Natural killer cell (primary cell): Measurements from ENCODE around the gene CAB39. TPM values are rescaled to one million over a fixed set of nuclear protein-coding genes. Genes with fewer than 3 reads are reported as not detected.

ENCODE experiments used
- ATAC-seq, 3 donors: fragments of 150-1000 bp in 2 of 3; fragments of 200-7000 bp in 1 of 3; cut with Tn5 transposase; 1 replicate in 1 of 3; 2 replicates in 2 of 3; pipeline ENCODE4 v1.10.0; 2021; ENCODE audit warnings: mild to moderate bottlenecking in 2 of 3, moderate library complexity in 2 of 3
- DNase-seq, 2 donors: peaks; one replicate each; pipeline versions ENCODE4 v3.0.0 to v3.0.0-alpha.2; 2013 to 2021; ENCODE audit warnings: mixed read lengths in 1 of 2
- H3K27ac ChIP-seq: one replicate; pipeline ENCODE4 v1.5.1; 2013; ENCODE audit warnings: mild to moderate bottlenecking, low read length
- H3K27me3 ChIP-seq: one replicate; pipeline ENCODE4 v1.6.1; 2013; ENCODE audit warnings: low read length; ENCODE audit not compliant: control insufficient read depth, insufficient read depth
- H3K36me3 ChIP-seq: one replicate; pipeline ENCODE4 v1.6.1; 2013; ENCODE audit warnings: low read length; ENCODE audit not compliant: control insufficient read depth, insufficient read depth
- H3K4me1 ChIP-seq: one replicate; pipeline ENCODE4 v1.6.1; 2013; ENCODE audit warnings: low read length; ENCODE audit not compliant: control insufficient read depth, insufficient read depth
- H3K4me3 ChIP-seq: one replicate; pipeline ENCODE4 v1.5.1; 2013; ENCODE audit warnings: low read length
- H3K9me3 ChIP-seq: one replicate; pipeline ENCODE4 v1.6.1; 2013; ENCODE audit warnings: low read length; ENCODE audit not compliant: control insufficient read depth, insufficient read depth
- H3K27ac Mint-ChIP-seq, 2 donors: one replicate each; pipeline ENCODE4 v1.8.0; 2022; ENCODE audit warnings: mild to moderate bottlenecking in 2 of 2, mixed read lengths in 2 of 2, moderate library complexity in 1 of 2
- H3K27me3 Mint-ChIP-seq, 2 donors: one replicate each; pipeline ENCODE4 v1.8.0; 2022; ENCODE audit warnings: low read depth in 2 of 2, mixed read lengths in 2 of 2
- H3K36me3 Mint-ChIP-seq: one replicate; pipeline ENCODE4 v1.8.0; 2022; ENCODE audit warnings: mixed read lengths
- H3K4me1 Mint-ChIP-seq, 2 donors: one replicate each; pipeline ENCODE4 v1.8.0; 2022; ENCODE audit warnings: mixed read lengths in 2 of 2
- H3K4me3 Mint-ChIP-seq: one replicate; pipeline ENCODE4 v1.8.0; 2022; ENCODE audit warnings: mild to moderate bottlenecking, moderate library complexity, mixed read lengths
- H3K9me3 Mint-ChIP-seq, 2 donors: one replicate each; pipeline ENCODE4 v1.8.0; 2022; ENCODE audit warnings: mixed read lengths in 2 of 2
- CTCF ChIP-seq: fragments of 200-600 bp; IDR thresholded peaks from one replicate; pipeline ENCODE4 v1.8.0; 2022; ENCODE audit warnings: antibody characterized with exemption
- WGBS: methylation state at CpG from one replicate; pipeline ENCODE4 v1.1.7; 2013; ENCODE audit warnings: missing lambda C conversion rate; ENCODE audit not compliant: insufficient coverage; 5-methylcytosine and 5-hydroxymethylcytosine counted together
- intact Hi-C: fragments of 100-400 bp; cut with micrococcal nuclease; formaldehyde crosslinking; loops from one replicate; pipeline ENCODE4 v1.14.2; 2022
- total RNA-seq, 4 donors: library from RNA; stranded (reverse); fragments of 120-200 nt in 1 of 4; gene quantifications; one replicate each; pipeline versions ENCODE4 v1.2.3 to v1.2.4, GENCODE V29; 2013 to 2022

CAB39 gene
- total RNA-seq, 3 donors from 2014 or later (not counting 1 experiment from before 2014, with no cell fraction given) = 75.4 to 96.5 (median 90.5) TPM

- Mint-ChIP-seq H3K9me3 (no peaks in the 10 kb centered on the region), H3K36me3 (no peaks in the 10 kb centered on the region), H3K4me3 (no peak overlapping the region), H3K4me1 (peaks cover 7 to 14% of the 10 kb centered on the region in 2 donors), H3K27ac (no peak overlapping the region), H3K27me3 (peaks cover 30 to 33% of the 10 kb centered on the region in 2 donors)
- no peaks in the 10 kb centered on the region for H3K9me3 ChIP-seq
- peaks cover 4% of the 10 kb centered on the region for H3K36me3 ChIP-seq
- H3K4me1 ChIP-seq = peaks cover 14% of the 10 kb centered on the region
- H3K27me3 ChIP-seq = peaks cover 13% of the 10 kb centered on the region
- 25% methylated on average over 14 of the region's 14 CpGs for WGBS
- peak; percentile 76 for TF ChIP-seq CTCF
- H3K4me3 ChIP-seq = no peak overlapping the region
- DNase-seq (peak in 1 of 2 donors; percentile 91), ATAC-seq (peak; percentile 81 to 88 (median 85))
- H3K27ac ChIP-seq = no peak overlapping the region
- intact Hi-C loops = loop anchor here (1.0 kb wide), 2 partner anchors 163 to 229 kb away; no protein-coding TSS in a partner anchor
These were observed 111.8 kb downstream of the CAB39 start for GRCh38 chr2:230824406-230824978.

- Histone ChIP-seq H3K36me3 (peaks cover 2% of the 10 kb centered on the region), H3K27ac (no peak overlapping the region), H3K9me3 (no peaks in the 10 kb centered on the region), H3K4me3 (no peak overlapping the region), H3K27me3 (peaks cover 13% of the 10 kb centered on the region), H3K4me1 (peaks cover 14% of the 10 kb centered on the region)
- H3K4me1 Mint-ChIP-seq = peaks cover 7 to 14% of the 10 kb centered on the region in 2 donors
- DNase-seq (no peak), ATAC-seq (no peak)
- 57% methylated on average over 1 of the region's 1 CpG for WGBS
- no peak for TF ChIP-seq CTCF
- intact Hi-C loops = no loop called here
- no peak overlapping the region for H3K4me3 Mint-ChIP-seq
- peaks cover 36 to 38% of the 10 kb centered on the region in 2 donors for H3K27me3 Mint-ChIP-seq
- no peaks in the 10 kb centered on the region for H3K9me3 Mint-ChIP-seq
- H3K36me3 Mint-ChIP-seq = no peaks in the 10 kb centered on the region
- H3K27ac Mint-ChIP-seq = no peak overlapping the region
These were observed 112.7 kb downstream of the CAB39 start for GRCh38 chr2:230825354-230825753.

GRCh38 chr2:230827774-230828271, 115.2 kb downstream of the CAB39 start:
- 29% methylated on average over 36 of the region's 36 CpGs for WGBS
- Histone ChIP-seq H3K27ac (no peak overlapping the region), H3K9me3 (no peaks in the 10 kb centered on the region), H3K4me1 (peaks cover 14% of the 10 kb centered on the region), H3K36me3 (no peaks in the 10 kb centered on the region), H3K27me3 (peaks cover 13% of the 10 kb centered on the region), H3K4me3 (no peak overlapping the region)
- TF ChIP-seq CTCF = no peak
- intact Hi-C loops = no loop called here
- Mint-ChIP-seq H3K9me3 (no peaks in the 10 kb centered on the region), H3K36me3 (no peaks in the 10 kb centered on the region), H3K27me3 (peaks cover 46 to 57% of the 10 kb centered on the region in 2 donors), H3K4me1 (peaks cover 7 to 14% of the 10 kb centered on the region in 2 donors), H3K4me3 (no peak overlapping the region), H3K27ac (no peak overlapping the region)
- ATAC-seq (peak in 1 of 3 donors; percentile 24), DNase-seq (no peak)
